ENCODE data around the gene SMAD6. TPM values are rescaled to one million over a fixed set of nuclear protein-coding genes. Genes with fewer than 3 reads are reported as not detected.

Gene SMAD6
- total RNA-seq, 1 donor from 2014 or later, result 62.4 TPM

DNA sequence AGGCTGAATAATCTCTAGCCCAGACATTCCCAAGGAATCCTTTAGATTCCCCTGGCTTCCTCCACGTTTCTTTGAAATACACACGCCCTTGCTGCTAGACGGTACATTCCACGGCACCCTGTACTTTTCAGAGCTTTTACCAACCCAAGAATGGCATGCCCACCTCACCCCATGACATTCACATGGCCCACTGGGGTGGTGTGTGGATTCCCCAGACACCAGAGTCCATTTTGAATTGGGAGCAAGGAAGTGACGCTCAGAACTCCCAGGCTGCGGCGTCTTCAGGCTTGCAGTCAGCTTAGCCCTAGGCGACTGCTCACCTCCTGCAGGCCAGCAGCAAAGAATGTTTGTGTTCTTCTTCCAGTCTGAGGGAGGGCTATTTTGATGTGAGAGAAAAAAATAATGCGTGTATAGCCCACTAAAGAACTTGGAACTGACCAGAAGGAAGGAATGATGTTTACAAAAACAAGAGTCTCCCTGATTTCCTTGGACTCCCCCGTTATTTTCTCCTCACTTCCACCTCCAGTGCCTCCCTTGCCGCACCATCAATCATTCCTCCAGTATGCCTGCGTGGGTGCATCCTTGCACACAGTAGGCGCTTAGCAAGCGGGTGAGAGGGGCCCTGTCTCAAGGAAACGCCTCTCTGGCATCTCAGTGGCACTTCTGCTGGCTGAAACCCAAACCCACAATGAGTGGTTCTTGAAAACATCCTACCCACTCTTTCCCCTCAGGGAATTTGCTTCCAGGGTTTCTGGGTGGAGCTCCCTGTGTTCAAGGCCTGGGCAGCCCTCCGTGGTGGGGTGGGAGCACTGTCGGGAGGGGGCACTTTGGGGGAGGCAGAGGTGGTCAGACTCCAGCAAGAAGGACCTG, 59.9 kb downstream of the SMAD6 start:
- intact Hi-C loops (cut with DNase I), result no loop called here
- DNase-seq (ENCODE audit: low spot score), result no peak
- ATAC-seq, result peak; percentile 9

DNA sequence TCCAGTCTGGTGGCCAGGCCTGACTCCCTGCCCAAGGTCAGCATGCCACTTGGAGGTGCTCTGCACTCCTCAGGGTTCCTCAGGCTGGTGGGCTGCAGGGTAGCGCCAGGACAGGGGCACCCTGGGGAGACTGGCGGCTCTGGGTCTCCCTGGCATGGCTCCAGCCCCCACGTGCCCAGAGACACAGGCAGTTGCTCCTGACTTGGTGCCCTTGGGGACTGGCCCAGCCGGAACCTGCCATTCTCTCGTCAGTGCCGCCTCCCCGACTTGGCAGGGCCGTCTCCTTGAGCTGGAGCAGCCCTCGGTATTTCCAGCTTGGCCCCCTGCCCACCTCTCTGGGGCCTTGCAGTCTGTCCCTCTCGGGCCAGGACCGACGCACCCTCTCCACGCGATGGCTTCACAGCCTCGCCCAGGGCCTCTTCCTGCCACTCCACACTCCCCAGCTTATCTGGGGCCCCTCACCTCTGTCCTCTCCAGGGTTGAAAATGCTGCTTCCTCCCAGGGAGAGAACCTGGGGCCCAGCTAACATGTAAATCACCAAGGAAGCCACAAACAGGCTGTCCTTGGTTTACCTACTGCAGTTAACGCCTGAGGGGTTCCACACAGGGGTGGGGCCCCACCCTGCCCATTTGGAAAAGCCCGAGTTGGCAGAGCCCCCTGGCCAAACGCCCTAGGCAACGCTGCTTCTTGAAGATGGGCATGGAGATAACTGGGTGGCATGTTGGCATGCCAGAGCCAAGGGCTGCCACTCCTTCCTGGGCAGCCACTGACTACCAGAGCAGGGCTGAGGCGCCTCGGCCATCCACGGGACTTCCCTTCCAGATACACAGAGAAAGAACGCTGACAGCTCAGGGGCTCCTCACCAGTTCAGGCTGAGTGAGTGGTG, 61.4 kb downstream of the SMAD6 start:
- intact Hi-C loops (cut with DNase I), result no loop called here
- ATAC-seq, result peak; percentile 67
- DNase-seq (ENCODE audit: low spot score), result peak; percentile 79

DNA sequence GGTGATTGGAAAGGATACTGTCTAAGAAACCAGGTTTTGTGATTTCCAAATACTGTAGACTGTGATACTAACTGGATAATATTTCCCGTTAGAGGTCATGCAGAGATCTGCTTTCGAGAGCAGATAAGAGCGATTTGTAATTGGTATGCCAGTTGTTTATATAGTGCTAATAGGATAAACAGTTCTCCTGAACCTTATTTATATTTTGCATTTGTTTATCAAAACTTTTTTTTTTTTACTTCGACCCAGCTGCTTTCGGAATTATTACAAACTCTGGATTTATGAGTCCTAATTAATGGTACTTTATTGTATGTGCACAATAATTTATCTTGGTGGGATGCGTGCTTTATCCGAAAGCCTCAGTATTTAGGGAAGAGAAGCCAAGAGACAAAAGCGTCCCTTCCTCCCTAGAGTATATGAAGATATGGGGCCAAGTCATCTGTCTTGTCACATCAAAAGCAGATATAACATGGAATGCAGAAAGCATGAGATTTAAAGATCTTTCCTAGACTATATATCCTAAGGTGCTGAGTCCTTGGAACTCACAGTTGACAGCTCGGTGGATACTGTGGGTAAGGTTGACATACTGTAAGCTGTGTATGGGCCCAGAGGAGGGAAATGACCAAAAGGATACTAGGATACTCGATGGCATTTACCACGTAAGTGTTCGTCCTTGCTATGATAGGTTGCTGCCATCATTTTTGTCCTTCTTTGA, 62.2 kb downstream of the SMAD6 start:
- intact Hi-C loops (cut with DNase I), result no loop called here
- DNase-seq (ENCODE audit: low spot score) (no peak), ATAC-seq (no peak)

DNA sequence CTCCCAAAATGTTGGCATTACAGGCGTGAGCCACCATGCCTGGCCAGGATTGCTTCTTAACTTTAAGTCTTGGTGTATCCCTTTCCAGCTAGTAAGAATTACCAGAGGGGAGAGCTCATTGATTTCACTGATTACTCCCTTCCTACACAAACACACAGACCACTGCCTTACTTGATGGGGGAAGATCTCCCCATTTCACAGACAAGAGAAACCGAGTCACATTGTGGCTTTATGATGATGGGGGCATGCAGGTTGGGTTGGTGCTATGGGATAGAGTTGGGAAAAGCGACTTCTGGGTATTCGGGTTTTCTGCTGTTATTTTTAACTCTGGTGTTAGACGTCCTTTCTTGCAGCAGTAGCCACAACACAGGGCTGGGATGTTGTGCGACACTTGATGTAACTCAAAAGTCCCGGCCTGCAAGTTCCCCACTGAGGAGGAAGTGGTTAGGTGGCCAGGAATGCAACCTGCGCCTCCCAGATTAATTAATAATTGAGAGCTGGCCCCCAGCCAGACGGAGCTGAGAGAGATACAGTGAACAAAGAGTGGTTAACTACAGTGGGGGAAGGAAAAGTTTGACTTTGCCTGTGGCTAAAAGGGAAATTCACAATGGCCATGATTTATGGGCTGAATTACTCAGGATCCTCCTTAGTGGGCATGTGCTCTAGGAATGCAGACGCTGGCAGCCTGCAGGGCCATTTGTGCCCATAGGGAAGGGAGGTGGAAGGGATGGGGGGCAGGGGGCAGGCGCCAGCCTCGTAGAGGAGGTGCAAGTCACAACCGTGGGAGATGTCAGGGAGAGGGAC, 63.6 kb downstream of the SMAD6 start:
- DNase-seq (ENCODE audit: low spot score) (no peak), ATAC-seq (no peak)
- intact Hi-C loops (cut with DNase I), result no loop called here

DNA sequence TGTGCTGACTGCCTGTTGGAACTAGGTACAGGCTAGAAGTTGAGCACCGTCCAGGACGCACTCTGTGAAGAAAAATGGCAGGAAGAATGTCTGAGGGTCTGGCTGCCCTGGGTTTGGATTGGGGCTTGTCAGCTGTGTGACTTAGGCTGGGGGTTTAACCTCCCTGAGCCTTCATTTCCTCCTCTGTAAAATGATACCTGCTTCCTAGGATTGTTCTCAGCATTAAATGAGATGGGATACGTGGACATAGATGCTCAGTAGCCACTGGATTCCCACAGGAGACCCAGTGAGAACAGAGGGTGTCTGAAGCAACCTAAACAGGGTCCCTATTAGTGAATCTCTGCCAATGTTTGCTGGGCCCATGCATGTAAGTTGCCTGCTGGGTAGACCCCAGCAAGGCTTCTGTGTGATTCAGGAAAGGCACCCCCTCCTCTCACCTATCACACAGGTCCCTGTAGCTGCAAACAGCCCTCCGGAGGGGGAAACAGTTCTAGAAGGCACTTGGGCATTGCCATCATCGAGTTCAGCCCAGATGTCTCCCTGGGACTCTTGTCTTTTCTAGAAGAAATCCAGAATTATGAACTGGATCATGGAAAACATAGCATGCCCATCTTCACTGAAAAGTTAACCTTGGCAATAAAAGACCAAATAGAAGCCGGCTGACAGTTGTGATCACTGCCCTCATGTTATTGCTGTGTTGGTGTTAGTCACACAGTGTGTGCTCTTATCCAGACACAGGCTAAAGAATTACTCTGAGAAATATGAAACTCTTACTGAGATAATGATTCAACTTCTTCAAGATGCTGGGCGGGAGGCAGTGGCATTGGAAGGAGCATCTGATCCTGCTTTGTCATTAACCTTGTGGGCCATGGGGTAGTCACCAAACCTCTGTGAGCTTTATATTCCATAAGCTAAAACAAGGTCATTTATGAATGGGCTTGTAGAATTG, 64.5 kb downstream of the SMAD6 start:
- ATAC-seq, result no peak
- DNase-seq (ENCODE audit: low spot score), result no peak
- intact Hi-C loops (cut with DNase I), result no loop called here

DNA sequence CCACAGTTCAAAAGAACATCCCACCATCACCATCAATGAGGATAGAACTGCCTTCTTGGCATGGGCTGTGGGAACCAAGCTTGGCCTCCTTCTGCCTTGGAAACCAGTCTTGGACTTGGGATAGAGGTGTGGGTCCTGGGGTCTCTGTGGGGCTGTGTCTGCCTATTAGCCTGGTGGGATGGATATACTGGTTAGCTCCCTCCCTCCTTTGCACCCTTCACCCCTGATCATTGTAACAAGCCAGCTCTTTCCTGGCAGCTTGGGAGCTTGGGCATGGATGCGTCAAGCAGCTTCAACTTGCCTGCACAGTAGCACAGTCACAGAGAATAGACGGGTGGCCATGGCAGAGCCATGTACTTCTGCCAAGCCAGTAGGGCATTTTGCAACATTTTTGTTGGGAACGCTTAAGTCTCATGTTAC, 65.2 kb downstream of the SMAD6 start:
- DNase-seq (ENCODE audit: low spot score) (no peak), ATAC-seq (no peak)
- intact Hi-C loops (cut with DNase I), result no loop called here

DNA sequence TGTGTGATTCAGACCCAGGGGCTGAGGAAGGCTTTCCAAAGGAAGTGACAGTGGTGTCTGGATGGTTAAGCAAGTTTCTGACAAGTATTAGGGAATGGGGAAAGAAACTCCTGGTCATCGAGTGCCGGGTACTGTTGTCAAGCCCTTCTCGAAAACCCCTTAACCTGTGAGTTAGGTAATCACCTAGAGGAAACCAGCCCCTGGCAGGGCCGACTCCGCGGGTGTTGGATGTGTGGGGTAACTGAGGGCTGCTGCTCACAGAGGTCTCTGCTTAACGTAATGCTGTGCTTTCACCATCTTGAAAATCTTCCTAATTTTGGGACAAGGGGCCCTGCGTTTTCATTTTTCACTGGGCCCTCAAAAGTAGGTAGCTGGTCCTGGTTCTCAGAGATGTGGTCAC, 67.0 kb downstream of the SMAD6 start:
- intact Hi-C loops (cut with DNase I), result no loop called here
- ATAC-seq, result no peak
- no peak for DNase-seq (ENCODE audit: low spot score)

DNA sequence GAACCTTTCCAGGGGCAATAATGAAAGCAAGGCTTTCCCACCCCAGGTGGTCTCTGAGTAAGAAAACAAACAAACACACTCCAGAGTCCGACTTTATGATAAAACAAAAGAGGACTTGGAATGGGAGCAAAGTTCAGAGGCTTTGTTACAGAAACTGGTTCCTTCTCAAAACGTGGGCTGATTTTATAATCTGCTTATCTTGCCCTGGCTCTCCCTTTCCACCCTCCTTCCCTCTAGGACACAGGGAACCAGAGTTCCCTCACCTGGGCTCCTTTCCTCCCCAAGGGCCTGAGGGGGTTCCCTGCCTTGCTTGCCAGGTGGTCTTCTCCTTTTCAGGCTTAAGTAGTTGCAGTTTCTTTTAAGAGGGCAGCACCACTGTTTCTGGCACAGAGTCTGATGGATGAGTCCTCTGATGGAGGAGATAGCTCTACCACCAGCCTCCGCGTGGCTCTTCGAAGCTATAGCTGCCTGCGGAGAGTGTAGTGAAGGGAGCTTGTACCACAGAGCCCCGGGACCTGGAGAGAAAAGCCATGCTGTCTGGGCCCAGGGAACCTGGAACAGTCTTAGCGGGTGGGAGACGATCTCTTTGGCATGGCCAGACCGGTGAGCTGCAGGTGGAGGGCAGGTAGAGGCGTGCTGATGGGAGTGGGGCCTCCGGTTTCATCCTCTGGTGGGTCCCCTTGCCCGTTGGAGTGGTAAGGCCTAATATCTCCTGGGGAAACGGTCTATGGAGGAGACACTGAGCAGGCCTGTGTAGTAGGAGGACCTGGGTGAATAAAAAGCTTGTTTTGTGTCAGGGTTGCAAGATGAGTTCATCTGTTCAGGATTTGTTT, 68.7 kb downstream of the SMAD6 start:
- DNase-seq (ENCODE audit: low spot score) (no peak), ATAC-seq (no peak)
- intact Hi-C loops (cut with DNase I), result loop anchor here (5.0 kb wide), 2 partner anchors 68 to 168 kb away; partner anchors contain the start of gene SMAD6

DNA sequence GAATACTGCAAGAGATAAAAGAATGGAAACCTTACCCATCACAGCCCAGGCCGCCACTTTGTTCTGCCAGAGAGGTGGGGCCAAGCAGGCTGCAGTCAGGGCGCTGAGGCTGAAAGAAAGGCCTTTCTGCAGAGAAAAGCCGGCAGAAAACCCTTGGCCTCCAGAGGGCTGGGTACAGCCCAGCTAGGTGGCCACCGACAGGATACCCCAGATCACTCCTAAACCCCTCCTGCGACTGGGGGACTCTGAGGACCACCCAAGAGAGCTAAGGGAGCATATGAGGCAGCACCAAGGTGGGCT, 69.3 kb downstream of the SMAD6 start:
- ATAC-seq (no peak), DNase-seq (ENCODE audit: low spot score) (no peak)
- intact Hi-C loops (cut with DNase I), result loop anchor here (5.0 kb wide), 2 partner anchors 69 to 169 kb away; partner anchors contain the start of gene SMAD6

DNA sequence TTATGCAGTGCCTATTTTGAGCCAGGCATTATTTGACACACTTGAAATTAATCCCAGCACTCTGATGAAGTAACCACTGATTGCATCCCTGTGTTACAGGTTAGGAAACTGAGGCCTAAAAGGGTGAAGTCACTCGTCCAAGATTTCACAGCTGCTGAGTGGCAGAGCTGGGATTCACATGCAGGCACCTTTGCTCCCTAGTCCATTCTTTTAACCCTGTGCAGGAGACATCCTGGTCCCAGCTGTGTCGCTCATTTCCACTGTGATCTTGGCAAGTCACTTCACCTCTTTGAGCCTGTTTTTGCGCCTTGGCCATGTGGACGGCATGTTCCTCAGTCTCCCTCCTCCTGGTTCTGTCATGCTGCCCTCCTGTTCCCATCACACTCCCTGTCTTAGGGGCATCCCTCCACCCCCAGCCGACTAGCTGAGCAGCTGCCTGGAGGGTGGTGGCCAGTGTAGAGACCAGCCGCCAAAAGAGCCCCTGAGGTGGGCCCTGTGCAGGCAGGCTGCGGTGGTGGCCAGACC, 70.6 kb downstream of the SMAD6 start:
- DNase-seq (ENCODE audit: low spot score) (no peak), ATAC-seq (peak; percentile 41)
- intact Hi-C loops (cut with DNase I), result loop anchor here (5.0 kb wide), 2 partner anchors 70 to 170 kb away; partner anchors contain the start of gene SMAD6

DNA sequence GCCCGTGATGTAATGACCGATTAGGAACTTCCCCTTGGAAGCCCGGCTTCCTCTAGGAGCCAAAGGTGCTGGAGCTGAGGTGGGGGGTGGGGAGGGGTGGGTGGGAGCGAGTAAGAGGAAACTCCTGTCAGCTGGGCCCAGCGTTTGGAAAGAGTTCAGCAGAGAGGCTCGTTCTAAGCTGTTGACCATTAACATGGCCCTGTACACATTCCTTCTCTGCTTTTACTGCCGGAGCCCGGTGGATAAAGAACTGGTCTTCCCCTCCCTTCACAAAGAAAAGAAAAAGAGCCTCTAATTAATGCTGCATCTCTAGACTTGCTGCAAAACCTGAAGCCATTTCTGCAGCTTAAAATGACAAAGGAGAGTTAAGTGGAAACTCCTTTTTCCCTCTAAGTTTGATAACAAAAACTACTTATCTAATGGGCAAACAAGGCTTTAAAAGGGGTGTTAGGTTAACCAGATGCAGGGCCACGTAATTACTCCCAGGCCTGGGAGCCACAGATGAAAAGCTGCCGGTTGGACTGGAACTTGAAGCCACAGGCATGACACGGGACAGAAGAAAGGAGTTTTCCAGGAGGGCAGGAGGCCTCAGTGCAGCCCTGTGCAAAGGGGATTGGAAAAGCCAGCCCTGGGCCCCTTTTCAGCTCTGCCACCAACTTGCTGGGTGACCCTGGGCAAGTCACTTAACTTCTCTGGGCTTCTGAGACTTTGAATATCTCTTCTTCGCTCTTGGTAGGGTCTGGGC, 71.3 kb downstream of the SMAD6 start:
- intact Hi-C loops (cut with DNase I), result loop anchor here (5.0 kb wide), 2 partner anchors 71 to 171 kb away; partner anchors contain the start of gene SMAD6
- DNase-seq (ENCODE audit: low spot score) (no peak), ATAC-seq (no peak)

DNA sequence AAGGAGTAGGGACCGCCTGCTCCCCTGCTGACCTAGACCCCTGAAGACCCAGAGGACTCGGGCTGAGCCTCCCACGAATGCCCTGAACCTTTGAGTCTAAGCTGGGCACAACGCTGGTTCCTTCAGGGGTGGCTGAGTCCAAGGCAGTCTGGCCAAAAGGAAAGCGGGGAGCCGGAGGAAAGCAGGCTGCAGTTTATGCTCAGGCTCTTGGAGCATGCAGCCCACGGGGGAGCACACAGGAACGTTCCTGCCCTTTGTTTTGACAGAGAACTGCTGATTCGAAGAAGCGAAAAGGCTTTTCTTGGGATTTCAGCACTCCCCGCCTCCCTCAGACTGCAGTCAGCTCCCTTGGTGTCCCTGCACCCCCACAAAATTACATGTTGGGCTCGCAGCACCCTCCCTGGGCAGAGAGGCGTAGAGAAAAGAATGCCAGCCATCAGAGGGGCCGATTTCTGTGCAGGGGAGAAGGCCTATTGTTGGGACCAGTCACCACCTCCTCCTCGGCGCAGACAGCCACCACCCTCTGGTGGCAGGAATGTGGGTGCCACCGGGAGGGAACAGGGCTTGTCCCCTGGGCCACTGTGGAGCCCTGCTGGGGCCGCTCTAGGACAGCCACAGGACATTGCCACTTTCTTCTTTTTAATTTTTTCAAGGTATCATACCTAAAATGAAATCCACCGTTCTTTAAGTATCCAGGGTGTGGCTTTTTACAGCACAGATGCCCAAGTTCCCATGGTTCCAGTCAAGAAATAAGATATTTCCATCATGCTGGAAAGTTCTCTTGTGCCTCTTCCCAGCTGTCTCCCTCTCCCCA, 72.2 kb downstream of the SMAD6 start:
- intact Hi-C loops (cut with DNase I), result loop anchor here (5.0 kb wide), 2 partner anchors 72 to 172 kb away; partner anchors contain the start of gene SMAD6
- peak; percentile 92 for DNase-seq (ENCODE audit: low spot score)
- ATAC-seq, result peak; percentile 92

DNA sequence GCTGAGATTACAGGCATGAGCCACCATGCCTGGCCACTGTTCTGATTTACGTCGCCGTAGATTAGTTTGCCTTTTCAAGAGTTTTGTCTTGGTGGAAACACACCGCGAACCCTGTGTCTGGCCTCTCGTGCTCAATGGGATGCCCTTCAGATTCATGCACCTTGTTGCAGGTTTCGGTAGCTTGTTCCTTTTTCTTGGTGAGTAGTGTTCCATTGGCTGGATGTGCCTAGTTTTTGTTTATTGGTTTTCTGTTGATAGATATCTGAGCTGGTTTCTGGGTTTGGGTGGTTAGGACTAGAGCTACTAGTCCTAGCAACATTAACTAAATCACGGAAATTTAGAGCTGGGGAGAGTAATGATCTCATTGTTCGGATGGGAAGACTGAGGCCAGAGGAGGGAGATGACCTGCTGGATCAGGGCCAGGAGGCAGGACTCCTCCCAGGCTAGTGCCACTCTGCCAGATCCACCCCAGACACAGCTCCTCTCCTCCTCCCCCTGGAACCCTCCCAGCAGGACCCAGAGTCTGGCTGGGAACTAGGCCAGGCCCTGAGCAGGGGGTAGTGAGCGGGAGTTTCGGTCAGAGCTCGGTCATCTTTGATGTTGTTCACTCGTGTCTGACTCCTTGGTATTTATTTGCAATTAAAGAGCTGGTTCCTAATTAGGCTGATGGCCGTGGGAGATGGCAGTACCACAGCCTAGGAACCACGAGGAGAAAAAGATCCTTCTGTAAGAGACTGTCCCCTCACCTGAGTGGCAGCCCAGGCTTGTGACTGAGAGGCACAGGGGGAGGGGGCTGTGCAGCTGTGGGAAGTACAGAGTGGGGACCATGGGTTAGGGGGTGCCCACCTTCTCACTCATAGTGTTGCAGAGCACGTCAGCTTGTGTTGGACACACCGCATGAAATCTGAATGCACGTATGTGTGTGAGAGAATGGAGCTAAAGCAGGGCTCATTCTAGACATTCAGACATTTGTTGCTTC, 73.4 kb downstream of the SMAD6 start:
- DNase-seq (ENCODE audit: low spot score) (no peak), ATAC-seq (no peak)
- intact Hi-C loops (cut with DNase I), result no loop called here

DNA sequence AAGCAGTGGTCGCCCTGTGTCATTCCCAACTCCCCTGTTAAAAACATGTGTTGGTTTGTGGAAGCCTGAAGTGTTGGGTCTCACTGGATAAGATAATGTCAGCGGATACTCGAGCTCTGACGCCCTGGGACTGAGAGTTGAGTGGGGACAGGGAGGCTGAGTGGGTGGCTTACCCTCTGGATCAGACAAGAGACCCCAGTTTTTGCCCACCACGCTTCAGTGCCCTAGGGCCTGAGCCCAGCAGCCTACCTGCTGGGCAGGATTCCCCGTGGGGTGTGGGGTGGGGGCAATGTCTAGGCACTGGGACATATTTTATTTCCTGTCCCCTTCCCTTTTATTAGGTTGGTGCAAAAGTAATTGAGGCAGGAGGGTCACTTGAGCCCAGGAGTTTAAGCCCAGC, 75.0 kb downstream of the SMAD6 start:
- ATAC-seq (no peak), DNase-seq (ENCODE audit: low spot score) (no peak)
- intact Hi-C loops (cut with DNase I), result no loop called here

Measured in sciatic nerve (tissue), 2 donors.